Brain microvascular endothelial cell (primary cell): Measurements from ENCODE around the gene VSIG10L2.

Source experiments
- DNase-seq: peaks from one replicate; pipeline ENCODE4 v3.0.0-alpha.2; 2020
- H3K27ac ChIP-seq: fragments of 250-450 bp; sonication (Bioruptor Pico); 2 replicates; pipeline ENCODE4 v1.5.1; 2020; ENCODE audit warnings: mild to moderate bottlenecking, moderate library complexity
- H3K27me3 ChIP-seq: fragments of 250-450 bp; sonication (Bioruptor Pico); replicated peaks from 2 replicates; pipeline ENCODE4 v1.5.1; 2020; ENCODE audit warnings: mild to moderate bottlenecking
- H3K36me3 ChIP-seq: fragments of 250-450 bp; sonication (Bioruptor Pico); replicated peaks from 2 replicates; pipeline ENCODE4 v1.5.1; 2020; ENCODE audit warnings: mild to moderate bottlenecking
- H3K4me3 ChIP-seq: 2 replicates; pipeline ENCODE4 v1.5.1; 2011; ENCODE audit warnings: low read depth, mild to moderate bottlenecking, control low read depth, low read length, moderate library complexity
- in situ Hi-C: cut with HindIII; loops from 2 replicates; pipeline ENCODE4 v1.10.0; 2017; ENCODE audit warnings: low sequenced_read_pairs, low pct_ligation_motif_present
- TF ChIP-seq, protein P1 (sequence below): IDR thresholded peaks from 2 replicates; pipeline ENCODE4 v1.5.1; 2011; ENCODE audit warnings: low read depth, mild to moderate bottlenecking, moderate library complexity, low read length, control low read depth, inconsistent platforms; ENCODE audit errors: missing control alignments

VSIG10L2 gene

DNA sequence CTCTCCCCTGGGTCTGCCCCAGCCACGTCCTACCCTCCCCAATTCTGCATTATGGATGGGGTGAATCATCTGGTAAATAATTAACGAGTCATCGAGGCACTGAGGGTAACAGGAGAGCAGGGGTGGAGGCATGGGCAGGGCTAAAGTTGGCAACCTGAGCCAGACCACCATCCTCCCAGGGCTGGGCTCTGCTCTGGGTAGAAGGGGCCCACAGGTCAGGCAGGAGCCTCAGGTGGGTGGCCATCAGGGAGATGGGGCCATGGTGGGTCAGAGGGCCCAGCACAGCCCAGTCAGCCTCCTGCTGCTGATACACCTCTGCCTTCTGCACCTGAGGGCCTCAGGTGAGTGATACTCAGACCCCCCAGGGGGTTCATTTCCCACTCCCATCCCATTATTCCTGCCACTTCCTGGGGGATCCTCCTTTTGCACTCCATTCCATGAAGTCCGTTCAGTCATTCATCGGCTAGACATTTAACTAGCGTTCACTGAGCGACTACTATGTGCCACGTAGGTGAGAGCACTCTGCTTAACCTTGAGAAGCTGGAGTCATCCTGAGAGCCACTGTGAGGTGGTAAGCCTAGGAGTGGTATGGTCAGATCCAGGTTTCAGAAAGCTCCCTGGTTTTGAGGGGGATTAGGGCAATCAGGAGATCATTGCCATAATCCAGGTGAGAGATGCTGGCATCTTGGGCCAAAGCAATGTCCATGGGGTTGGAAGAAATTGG lies at the start of gene VSIG10L2:
VSIG10L2 (plus strand) TSS at position 248 of the 724 bp plus-strand sequence; CDS start at position 260, 12 bp downstream.
- TF ChIP-seq, protein P1, sequence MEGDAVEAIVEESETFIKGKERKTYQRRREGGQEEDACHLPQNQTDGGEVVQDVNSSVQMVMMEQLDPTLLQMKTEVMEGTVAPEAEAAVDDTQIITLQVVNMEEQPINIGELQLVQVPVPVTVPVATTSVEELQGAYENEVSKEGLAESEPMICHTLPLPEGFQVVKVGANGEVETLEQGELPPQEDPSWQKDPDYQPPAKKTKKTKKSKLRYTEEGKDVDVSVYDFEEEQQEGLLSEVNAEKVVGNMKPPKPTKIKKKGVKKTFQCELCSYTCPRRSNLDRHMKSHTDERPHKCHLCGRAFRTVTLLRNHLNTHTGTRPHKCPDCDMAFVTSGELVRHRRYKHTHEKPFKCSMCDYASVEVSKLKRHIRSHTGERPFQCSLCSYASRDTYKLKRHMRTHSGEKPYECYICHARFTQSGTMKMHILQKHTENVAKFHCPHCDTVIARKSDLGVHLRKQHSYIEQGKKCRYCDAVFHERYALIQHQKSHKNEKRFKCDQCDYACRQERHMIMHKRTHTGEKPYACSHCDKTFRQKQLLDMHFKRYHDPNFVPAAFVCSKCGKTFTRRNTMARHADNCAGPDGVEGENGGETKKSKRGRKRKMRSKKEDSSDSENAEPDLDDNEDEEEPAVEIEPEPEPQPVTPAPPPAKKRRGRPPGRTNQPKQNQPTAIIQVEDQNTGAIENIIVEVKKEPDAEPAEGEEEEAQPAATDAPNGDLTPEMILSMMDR = no peak
- Histone ChIP-seq H3K27me3 (no peaks in the 10 kb centered on the region), H3K36me3 (no peaks in the 10 kb centered on the region), H3K27ac (no peak within 1 kb of the TSS), H3K4me3 (no peak within 1 kb of the TSS)
- DNase-seq = no peak
- in situ Hi-C loops = loop anchor here (25.0 kb wide), 1 partner anchor 241 kb away; no protein-coding TSS in a partner anchor

DNA sequence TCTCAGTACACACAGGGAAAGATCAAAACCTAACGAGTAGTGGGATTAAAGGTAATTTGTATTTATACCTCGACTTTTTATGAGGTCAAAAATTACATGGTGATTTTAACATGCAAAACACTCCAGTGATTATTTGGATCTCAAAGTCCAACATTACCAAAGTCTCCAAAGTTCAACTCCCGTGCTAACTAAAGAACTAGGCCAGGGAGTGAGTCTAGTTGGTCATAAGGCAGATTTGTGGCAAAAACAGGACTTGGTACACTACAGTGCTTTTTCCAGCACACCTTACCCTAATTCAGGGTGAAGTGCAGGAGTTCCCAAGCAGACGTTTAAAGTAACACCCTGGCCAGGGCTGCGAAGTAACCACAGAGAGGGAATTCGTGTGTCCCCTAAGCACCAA lies 44.0 kb upstream of the VSIG10L2 start:
- Histone ChIP-seq H3K36me3 (no peaks in the 10 kb centered on the region), H3K4me3 (no peak overlapping the region), H3K27me3 (peaks cover 8% of the 10 kb centered on the region), H3K27ac (no peak overlapping the region)
- no peak for DNase-seq
- TF ChIP-seq, protein P1 = no peak
- in situ Hi-C loops = no loop called here

DNA sequence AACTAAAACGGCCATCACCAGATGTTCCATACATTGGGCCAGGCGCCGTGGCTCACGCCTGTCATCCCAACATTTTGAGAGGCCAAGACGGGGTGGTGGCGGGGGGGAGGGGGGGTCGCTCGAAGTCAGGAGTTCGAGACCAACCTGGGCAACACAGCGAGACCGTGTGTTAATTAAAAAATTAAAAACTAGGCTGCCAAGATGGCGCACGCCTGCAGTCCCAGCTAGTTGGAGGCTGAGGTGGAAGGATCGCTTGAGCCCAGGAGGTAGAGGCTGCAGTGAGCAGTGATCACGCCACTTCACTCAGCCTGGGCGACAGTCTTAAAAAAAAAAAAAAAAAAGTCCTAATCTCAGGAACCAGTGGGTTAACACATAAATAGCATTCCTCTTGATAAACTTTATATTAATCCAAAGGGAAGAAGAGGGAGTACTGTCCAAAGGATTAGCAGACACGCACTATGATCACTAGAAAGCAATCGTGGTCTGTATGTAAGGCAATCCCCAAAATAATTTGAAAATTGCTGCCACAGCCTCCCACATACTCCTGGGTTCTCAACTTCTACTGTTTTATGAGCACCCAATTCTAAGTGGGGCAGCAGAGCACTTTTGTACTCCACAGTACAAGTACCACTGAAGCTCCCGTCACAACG lies 43.4 kb upstream of the VSIG10L2 start:
- peak overlapping the region; percentile 84 for H3K4me3 ChIP-seq
- TF ChIP-seq, protein P1 = no peak
- no peaks in the 10 kb centered on the region for H3K36me3 ChIP-seq
- DNase-seq = no peak
- peaks cover 8% of the 10 kb centered on the region for H3K27me3 ChIP-seq
- in situ Hi-C loops = no loop called here
- H3K27ac ChIP-seq = peak overlapping the region; percentile 22

DNA sequence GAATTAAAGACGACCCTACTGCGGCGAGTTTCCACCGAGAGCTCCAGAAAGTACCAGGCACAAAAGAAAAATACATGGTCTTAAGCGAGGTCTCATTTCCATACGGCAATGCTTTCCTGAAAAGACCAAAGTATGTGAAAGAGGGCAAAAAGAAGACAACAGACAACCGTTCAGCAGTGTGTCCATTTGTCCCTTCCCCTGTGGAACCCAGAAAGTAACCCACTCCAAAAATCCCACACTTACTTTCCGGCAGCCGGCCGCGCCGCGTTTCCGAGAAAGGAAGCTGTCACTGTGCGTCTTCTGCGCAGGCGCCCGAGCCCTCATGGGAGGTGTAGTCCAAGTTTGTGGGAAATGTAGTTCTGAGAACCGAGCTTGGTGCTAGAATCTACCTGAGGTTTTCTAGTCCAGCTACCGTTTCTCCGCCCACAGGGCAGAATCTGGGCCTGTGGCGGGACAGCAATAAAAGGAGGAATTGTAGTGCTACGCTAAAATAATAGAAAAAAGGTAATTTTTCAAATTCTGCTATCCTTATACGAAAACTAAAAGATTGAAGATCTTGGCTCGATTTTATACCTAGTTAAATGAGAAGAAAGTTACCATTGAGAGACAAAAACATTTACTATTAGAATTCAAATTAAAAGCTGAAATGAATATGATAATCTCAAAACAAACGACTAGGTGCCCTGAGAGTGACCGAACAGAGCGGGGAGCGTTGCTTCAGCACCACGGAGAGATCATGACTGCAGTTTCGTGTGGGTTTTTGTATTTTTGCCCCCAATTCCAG lies 42.7 kb upstream of the VSIG10L2 start, which contains the start of gene PUS3:
PUS3 (minus strand) TSS at position 280 of the 784 bp plus-strand sequence. CDS start 6,922 bp downstream, outside the sequence.
- peak; percentile 85 for DNase-seq
- no peaks in the 10 kb centered on the region for H3K36me3 ChIP-seq
- peak within 1 kb of the TSS; percentile 84 for H3K4me3 ChIP-seq
- in situ Hi-C loops = no loop called here
- H3K27ac ChIP-seq = peak within 1 kb of the TSS; percentile 22
- TF ChIP-seq, protein P1 = no peak
- H3K27me3 ChIP-seq = peaks cover 8% of the 10 kb centered on the region

DNA sequence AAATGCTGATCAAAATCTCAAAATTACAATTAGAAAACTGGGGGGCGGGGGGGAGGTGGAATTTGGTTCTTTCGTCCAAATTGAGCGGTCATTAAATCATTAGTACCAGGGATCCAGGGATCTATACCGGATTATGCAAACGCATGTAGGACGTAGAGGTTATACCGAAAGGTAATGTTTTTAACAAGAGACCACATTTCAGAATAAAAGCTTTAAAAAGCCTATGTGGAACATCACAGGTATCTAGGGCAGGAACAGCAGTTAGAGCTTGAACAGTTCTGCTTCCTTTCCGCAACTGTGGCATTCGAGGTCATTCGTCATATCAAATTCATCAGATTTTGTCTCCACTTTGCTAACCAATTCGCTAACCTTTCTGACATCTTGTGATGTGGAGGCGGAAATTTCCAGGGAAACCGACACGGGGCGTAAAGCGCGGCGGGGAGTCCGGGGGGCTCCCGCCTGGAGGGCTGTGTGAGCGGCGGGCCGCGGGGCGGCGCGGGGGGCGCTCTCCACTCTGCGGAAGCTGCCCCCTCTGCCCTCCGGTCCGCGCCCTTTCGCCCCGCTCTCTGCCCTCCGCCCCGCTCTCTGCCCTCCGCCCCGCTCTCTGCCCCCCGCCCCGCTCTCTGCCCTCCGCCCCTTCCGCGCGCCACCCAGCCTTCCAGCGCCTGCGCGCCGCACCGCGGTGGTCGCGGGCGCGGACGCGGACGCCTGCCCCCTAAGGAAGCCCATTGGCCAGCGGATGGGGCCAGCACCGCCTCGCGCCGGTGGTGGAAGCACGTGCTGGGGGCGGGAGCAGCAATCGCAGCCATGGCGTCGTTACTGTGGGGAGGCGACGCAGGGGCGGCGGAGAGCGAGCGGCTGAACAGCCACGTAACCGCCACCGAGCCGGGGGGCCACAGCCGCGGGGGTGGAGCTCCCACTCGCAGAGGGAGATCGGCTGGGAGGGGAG lies 41.9 kb upstream of the VSIG10L2 start, which contains the start of gene DDX25:
DDX25 (plus strand) TSS at position 798 of the 949 bp plus-strand sequence; CDS start at position 808, 10 bp downstream.
- Histone ChIP-seq H3K27me3 (peaks cover 8% of the 10 kb centered on the region), H3K4me3 (peak within 1 kb of the TSS; percentile 84), H3K27ac (no peak within 1 kb of the TSS), H3K36me3 (no peaks in the 10 kb centered on the region)
- in situ Hi-C loops = no loop called here
- TF ChIP-seq, protein P1 = no peak
- no peak for DNase-seq
